ENCODE data around the gene ANKH. TPM values are rescaled to one million over a fixed set of nuclear protein-coding genes. Genes with fewer than 3 reads are reported as not detected.
"Not testable (repeated sequence)": the region's sequence is repeated elsewhere in the genome, so short reads cannot be mapped to it uniquely, and the experiment has no call there.

The ANKH gene
- total RNA-seq, 2 experiments from 2014 or later, result 123 to 128 TPM

DNA sequence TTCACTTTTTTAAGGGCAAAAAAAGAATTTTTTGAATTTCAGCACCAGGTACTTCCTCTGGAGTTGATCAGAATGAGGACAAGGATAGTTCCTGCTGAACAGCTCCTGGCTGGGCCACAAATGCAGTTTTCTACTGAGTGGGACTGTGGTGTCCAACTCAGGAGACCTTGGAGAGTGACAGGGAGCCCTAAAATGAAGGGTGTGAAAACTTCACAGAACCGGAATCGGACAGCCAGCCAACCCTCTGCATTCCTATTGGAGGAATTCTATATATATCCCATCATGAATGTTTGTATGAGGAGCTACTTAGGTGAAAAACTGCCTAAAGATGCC lies 40.6 kb downstream of the ANKH start:
- intact Hi-C loops (cut with micrococcal nuclease), result no loop called here
- H3K9me3 Mint-ChIP-seq, result no peaks in the 10 kb centered on the region
- H3K4me3 Mint-ChIP-seq, result no peak overlapping the region

DNA sequence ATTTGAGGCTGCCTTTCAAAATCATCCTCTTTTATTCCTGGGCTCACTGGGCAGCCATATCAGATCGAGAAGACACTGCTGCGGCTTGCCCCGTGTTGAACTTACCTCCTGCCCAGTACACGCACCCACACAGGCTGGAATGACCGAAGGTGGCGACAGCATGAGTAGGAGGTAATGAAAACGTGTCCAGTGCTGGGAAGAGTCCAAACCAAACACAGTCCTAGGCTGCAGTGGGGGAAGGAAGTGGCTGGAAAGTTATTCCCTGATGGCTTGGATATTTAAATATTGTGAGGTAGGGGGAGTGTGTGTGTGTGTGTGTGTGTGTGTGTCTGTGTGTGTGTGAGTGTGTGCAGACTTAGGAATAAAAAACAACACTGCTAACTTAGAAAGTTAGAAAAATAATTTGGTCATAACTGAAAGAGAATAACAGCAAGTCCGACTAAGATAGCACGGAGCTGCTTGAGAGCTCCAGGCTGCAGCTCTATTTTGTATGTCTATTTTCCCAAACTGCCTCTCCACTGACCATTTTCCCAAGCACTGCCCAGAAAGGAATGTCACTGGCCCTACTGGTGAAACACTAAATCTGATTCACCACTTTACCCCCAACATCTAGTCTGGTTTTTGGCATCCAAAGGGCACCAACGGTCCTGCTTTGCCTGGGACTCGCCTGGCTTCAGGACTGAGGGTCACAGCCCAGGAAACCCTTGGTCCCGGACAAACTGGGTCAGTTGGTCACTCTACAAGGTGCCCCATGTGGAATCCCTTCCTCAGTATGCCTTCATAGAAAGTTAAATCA lies 41.2 kb downstream of the ANKH start:
- ChIA-PET POLR2A (no interaction called here), CTCF (no interaction called here)
- intact Hi-C loops (cut with micrococcal nuclease), result no loop called here
- DNase-seq, result no peak
- Mint-ChIP-seq H3K9me3 (no peaks in the 10 kb centered on the region), H3K27me3 (no peaks in the 10 kb centered on the region), H3K27ac (no peak overlapping the region), H3K4me3 (no peak overlapping the region), H3K4me1 (ENCODE audit: low read depth) (peaks cover 33% of the 10 kb centered on the region), H3K36me3 (peaks cover 7% of the 10 kb centered on the region)

More for the DNA sequence above, 40.6 kb downstream of the ANKH start:
- POLR2A ChIA-PET, result no interaction called here
- H3K27me3 Mint-ChIP-seq, result no peaks in the 10 kb centered on the region
- no peak for DNase-seq
- CTCF ChIA-PET, result no interaction called here
- H3K36me3 Mint-ChIP-seq, result peaks cover 7% of the 10 kb centered on the region
- peaks cover 37% of the 10 kb centered on the region for H3K4me1 Mint-ChIP-seq (ENCODE audit: low read depth)
- H3K27ac Mint-ChIP-seq, result no peak overlapping the region

DNA sequence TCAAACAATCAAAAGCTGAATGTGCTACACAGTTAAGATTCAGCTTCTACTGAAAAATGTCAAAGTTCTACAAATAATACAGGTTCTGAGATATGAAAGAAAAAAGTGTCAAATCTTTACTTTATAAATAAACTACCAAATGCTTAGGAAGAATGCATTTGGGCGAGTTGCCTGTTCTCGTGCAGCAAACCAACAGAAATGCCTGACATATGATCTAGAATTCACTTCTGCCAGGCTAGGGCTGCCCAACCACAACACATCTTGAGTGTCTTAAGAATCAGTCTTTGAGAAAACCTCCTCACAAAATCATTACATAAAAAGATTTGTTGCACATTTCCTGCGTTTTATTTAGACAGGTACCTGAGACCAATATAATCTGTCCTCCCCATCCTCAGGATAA lies 42.2 kb downstream of the ANKH start:
- intact Hi-C loops (cut with micrococcal nuclease), result no loop called here
- Mint-ChIP-seq H3K4me3 (no peak overlapping the region), H3K27me3 (no peaks in the 10 kb centered on the region), H3K36me3 (peaks cover 7% of the 10 kb centered on the region), H3K4me1 (ENCODE audit: low read depth) (peaks cover 29% of the 10 kb centered on the region), H3K27ac (no peak overlapping the region), H3K9me3 (no peaks in the 10 kb centered on the region)
- POLR2A ChIA-PET, result interaction anchor here (0.6 kb wide), 1 partner anchor 367 kb away, joined by 3 read pairs; no protein-coding TSS in a partner anchor
- CTCF ChIA-PET, result interaction anchor here (0.6 kb wide), 1 partner anchor 53 kb away, joined by 3 read pairs; no protein-coding TSS in a partner anchor
- DNase-seq, result no peak

DNA sequence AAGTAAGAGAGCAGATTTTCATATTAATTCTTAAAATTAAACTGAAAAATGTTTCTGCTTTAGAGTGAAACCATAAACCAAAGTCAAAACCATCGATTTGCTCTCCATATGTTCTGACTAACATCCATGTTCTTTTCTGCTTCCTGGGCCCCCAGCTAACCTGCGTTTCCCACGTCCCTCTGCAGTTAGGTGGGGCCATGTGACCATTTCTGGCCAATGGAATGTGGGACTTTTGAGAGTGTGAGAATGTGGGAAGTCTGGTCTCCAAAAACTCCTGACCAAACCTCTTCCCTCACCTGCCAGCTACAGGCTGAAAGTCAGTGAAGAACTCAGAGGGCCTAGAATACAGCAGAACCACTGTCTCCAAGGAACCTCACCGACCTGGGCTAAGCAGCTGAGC lies 44.9 kb downstream of the ANKH start:
- Mint-ChIP-seq H3K27me3 (no peaks in the 10 kb centered on the region), H3K9me3 (no peaks in the 10 kb centered on the region), H3K36me3 (peaks cover 7% of the 10 kb centered on the region), H3K4me1 (ENCODE audit: low read depth) (peaks cover 31% of the 10 kb centered on the region), H3K27ac (no peak overlapping the region), H3K4me3 (no peak overlapping the region)
- CTCF ChIA-PET, result interaction anchor here (1.1 to 1.5 kb wide), 2 partner anchors 46 to 176 kb away, joined by 3 to 4 read pairs; no protein-coding TSS in a partner anchor
- intact Hi-C loops (cut with micrococcal nuclease), result no loop called here
- DNase-seq, result no peak
- POLR2A ChIA-PET, result no interaction called here

DNA sequence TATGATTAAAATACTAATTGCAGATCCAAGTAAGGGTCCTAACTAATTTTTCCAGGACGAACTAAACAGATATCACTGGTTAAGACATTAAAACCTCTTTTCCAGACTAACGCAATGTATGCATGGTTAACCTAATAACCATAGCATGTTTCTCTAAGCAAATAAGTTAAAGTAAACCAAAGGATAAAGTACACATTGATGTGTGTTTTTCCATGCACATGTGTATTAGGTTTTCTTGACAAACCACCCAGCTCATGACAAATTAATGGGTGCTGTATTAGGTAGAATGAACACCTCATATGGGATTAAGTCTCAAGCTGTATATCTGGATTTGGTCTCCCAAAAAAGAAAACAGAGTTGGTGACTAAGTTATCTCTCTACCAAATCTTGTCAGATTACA lies 45.6 kb downstream of the ANKH start:
- no peaks in the 10 kb centered on the region for H3K9me3 Mint-ChIP-seq
- DNase-seq, result no peak
- peaks cover 7% of the 10 kb centered on the region for H3K36me3 Mint-ChIP-seq
- H3K27me3 Mint-ChIP-seq, result no peaks in the 10 kb centered on the region
- H3K27ac Mint-ChIP-seq, result no peak overlapping the region
- H3K4me3 Mint-ChIP-seq, result no peak overlapping the region
- POLR2A ChIA-PET, result no interaction called here
- peaks cover 29% of the 10 kb centered on the region for H3K4me1 Mint-ChIP-seq (ENCODE audit: low read depth)
- intact Hi-C loops (cut with micrococcal nuclease), result no loop called here
- CTCF ChIA-PET, result interaction anchor here (1.1 kb wide), 1 partner anchor 47 kb away, joined by 3 read pairs; no protein-coding TSS in a partner anchor

DNA sequence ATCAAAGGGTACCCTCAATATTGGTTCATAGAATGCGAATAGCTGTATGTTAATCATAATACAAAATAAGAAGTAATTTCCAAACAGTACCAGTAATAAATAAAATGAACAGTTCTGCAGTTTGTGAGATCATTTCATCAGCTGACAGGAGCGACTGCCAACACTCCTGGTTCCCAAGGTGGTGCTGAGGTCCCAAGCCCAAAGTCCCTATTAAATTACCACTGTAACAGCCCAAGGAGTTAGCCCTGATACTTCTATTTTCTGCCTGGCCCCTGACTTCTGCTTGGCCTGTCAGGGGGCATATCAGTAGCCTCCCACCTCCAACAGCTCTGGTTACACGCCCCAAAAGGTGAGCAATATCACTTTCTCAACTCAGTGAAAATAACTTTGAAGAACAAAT lies 47.1 kb downstream of the ANKH start:
- no peaks in the 10 kb centered on the region for H3K27me3 Mint-ChIP-seq
- no peak for DNase-seq
- CTCF ChIA-PET, result interaction anchor here (0.6 to 1.3 kb wide), 3 partner anchors 25 to 97 kb away, joined by 3 read pairs; no protein-coding TSS in a partner anchor
- intact Hi-C loops (cut with micrococcal nuclease), result no loop called here
- POLR2A ChIA-PET, result no interaction called here
- H3K4me3 Mint-ChIP-seq, result no peak overlapping the region
- peaks cover 6% of the 10 kb centered on the region for H3K36me3 Mint-ChIP-seq
- H3K4me1 Mint-ChIP-seq (ENCODE audit: low read depth), result peaks cover 34% of the 10 kb centered on the region
- no peaks in the 10 kb centered on the region for H3K9me3 Mint-ChIP-seq
- no peak overlapping the region for H3K27ac Mint-ChIP-seq

DNA sequence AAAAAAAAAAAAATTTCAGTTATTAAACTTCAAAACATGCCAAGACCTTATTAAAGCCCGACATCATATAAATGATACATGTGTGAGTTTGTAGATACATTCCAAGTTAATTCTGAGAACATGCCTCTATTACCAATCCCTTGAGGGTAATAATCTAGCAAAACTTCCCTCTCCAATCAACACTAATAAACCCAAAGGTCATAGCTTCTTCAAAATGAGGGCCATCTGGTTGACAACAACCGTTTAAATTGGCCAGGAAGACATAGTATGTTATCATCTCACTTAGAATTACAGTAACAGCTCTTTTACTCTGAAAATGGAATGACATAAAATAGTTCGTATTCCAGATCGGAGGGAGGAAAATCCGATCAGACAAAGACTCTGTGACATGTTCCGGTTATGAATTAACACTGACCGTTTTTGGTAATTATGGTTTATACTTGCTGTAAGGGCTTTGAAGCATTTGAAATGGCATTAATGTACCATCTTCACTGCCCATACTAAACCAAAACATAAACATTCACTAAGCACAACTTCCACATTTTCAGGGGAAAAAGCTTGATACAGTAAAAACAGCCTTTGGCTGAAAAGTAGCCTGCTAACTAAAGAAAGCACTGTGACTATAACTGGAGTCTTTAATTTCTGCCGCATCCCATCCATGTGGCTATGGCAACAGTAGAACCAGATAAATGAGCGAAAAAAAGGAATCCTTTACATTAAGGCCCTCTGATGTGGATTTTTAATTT lies 50.3 kb downstream of the ANKH start:
- Mint-ChIP-seq H3K36me3 (peaks cover 4% of the 10 kb centered on the region), H3K27ac (no peak overlapping the region), H3K9me3 (no peaks in the 10 kb centered on the region), H3K27me3 (no peaks in the 10 kb centered on the region), H3K4me3 (no peak overlapping the region), H3K4me1 (ENCODE audit: low read depth) (peaks cover 46% of the 10 kb centered on the region)
- ChIA-PET CTCF (interaction anchor here (1.1 to 1.9 kb wide), 2 partner anchors 12 to 92 kb away, joined by 4 read pairs; no protein-coding TSS in a partner anchor), POLR2A (no interaction called here)
- no peak for DNase-seq
- intact Hi-C loops (cut with micrococcal nuclease), result no loop called here

DNA sequence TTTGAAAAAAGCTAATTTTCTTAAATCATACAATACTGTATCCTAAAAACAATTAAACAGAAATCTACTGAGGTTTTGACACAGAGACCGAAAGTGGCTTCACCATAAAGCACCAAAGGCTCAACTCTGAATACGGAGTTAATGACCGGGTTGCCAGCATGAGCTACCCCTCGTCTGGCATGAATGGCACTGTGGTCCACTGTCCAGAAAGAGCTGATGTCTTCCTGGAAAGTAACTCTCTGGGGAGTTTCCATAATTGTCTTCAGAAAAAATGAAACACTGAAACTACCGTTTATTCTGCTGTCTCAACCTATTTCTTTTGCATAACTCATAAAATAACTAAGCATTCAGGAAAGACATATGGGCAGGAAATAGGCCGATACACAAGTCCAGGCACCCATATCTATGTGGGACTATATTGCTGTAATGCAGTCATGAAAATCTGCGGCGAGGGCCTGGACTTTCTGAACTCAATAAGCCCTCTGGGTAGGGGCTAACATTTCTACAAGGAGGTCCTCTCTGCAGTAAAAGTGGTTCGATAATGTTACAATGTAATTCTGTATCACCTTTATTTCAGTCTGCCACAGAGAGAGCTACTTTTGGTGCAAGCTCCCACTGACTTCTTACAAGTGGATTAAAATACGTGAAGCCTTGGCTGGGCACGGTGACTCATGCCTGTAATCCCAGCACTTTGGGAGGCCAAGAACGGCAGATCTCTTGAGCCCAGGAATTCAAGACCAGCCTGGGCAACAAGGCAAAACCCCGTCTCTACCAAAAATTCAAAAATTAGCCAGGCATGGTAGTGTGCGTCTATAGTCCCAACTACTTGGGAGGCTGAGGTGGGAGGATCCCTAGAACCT lies 52.4 kb downstream of the ANKH start:
- Mint-ChIP-seq H3K27me3 (no peaks in the 10 kb centered on the region), H3K9me3 (no peaks in the 10 kb centered on the region), H3K27ac (peak overlapping the region; percentile 56), H3K4me1 (ENCODE audit: low read depth) (peaks cover 59% of the 10 kb centered on the region), H3K4me3 (no peak overlapping the region), H3K36me3 (peaks cover 4% of the 10 kb centered on the region)
- DNase-seq, result peak; percentile 34
- intact Hi-C loops (cut with micrococcal nuclease), result loop anchor here (10.0 kb wide), 1 partner anchor 224 kb away; no protein-coding TSS in a partner anchor
- CTCF ChIA-PET, result interaction anchor here (0.6 to 1.0 kb wide), 3 partner anchors 9 to 184 kb away, joined by 3 to 4 read pairs (median 4); no protein-coding TSS in a partner anchor
- POLR2A ChIA-PET, result interaction anchor here (0.6 to 2.1 kb wide), 3 partner anchors 9 to 52 kb away, joined by 3 to 11 read pairs (median 3); partner anchors contain the start of gene ANKH

DNA sequence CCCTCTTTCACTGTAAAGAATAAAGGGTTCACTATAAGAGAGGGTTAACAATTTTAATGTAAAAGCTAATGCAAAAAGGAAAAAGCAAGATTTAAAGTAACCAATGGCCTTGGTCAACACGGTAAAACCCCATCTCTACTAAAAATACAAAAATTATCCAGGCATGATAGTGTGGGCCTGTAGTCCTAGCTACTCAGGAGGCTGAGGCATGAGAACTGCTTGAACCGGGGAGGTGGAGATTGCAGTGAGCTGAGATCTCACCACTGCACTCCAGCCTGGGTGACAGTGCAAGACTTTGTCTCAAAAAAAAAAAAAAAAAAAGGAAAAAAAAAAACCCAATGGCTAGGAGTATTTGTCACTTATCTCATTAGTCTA lies 53.8 kb downstream of the ANKH start:
- intact Hi-C loops (cut with micrococcal nuclease), result loop anchor here (1.0 to 10.0 kb wide), 3 partner anchors 8 to 223 kb away; partner anchors contain the start of gene ANKH
- H3K36me3 Mint-ChIP-seq, H3K27ac Mint-ChIP-seq, DNase-seq, H3K27me3 Mint-ChIP-seq, H3K4me3 Mint-ChIP-seq, H3K9me3 Mint-ChIP-seq: not testable (repeated sequence)
- ChIA-PET POLR2A (interaction anchor here (0.7 to 2.1 kb wide), 2 partner anchors 8 to 375 kb away, joined by 3 to 11 read pairs; no protein-coding TSS in a partner anchor), CTCF (interaction anchor here (1.6 to 2.0 kb wide), 3 partner anchors 53 to 91 kb away, joined by 5 to 6 read pairs (median 5); no protein-coding TSS in a partner anchor)
- H3K4me1 Mint-ChIP-seq (ENCODE audit: low read depth), result peaks cover 69% of the 10 kb centered on the region

DNA sequence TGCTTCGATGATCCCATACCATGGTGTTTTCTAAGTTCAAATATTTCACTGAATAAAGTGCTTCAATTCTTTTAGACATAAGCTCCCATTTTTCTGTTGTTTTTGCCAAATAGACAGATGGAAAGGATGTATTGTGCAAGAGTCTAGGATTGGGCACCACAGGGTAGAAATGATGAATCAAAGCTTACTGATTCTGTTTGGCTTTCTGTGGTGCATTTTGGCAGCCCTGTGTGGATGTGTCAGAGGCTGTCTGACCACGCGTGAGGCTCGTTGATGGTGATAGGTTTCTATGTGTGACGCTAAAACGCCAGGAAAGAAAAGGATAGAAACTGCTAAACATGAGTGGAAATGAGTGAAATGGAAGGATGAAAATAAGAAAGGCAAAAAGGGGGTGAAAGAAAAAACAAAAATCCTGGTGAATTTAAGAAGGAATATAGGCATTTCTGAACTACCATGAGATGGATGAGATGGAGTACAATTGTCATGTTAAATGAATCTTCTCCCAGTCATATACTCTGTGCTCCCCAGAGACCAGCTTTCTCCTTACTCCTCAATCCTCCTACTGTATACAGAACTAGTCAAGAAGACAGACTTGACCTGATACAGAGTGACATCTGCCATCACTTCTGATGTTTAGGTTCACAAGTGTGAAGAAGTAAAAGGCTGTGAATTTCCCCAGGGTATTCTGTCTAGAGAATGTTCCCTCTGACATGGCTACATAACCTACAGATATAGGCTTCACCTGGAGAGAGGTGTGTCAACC lies 54.4 kb downstream of the ANKH start:
- peaks cover 9% of the 10 kb centered on the region for H3K36me3 Mint-ChIP-seq
- H3K4me3 Mint-ChIP-seq, result no peak overlapping the region
- CTCF ChIA-PET, result interaction anchor here (0.7 to 2.0 kb wide), 4 partner anchors 53 to 186 kb away, joined by 3 to 6 read pairs (median 5); no protein-coding TSS in a partner anchor
- intact Hi-C loops (cut with micrococcal nuclease), result loop anchor here (1.0 to 10.0 kb wide), 3 partner anchors 8 to 222 kb away; partner anchors contain the start of gene ANKH
- POLR2A ChIA-PET, result interaction anchor here (0.9 to 2.1 kb wide), 4 partner anchors 7 to 150 kb away, joined by 3 to 11 read pairs (median 4); no protein-coding TSS in a partner anchor
- no peaks in the 10 kb centered on the region for H3K27me3 Mint-ChIP-seq
- peak overlapping the region; percentile 47 for H3K27ac Mint-ChIP-seq
- no peaks in the 10 kb centered on the region for H3K9me3 Mint-ChIP-seq
- peak; percentile 79 for DNase-seq
- H3K4me1 Mint-ChIP-seq (ENCODE audit: low read depth), result peaks cover 72% of the 10 kb centered on the region

Measured in activated CD4-positive, alpha-beta memory T cell treated with anti-CD3 and anti-CD28 coated beads for 36 hours (primary cell).